ENCODE data around the gene G3BP1.

DNA sequence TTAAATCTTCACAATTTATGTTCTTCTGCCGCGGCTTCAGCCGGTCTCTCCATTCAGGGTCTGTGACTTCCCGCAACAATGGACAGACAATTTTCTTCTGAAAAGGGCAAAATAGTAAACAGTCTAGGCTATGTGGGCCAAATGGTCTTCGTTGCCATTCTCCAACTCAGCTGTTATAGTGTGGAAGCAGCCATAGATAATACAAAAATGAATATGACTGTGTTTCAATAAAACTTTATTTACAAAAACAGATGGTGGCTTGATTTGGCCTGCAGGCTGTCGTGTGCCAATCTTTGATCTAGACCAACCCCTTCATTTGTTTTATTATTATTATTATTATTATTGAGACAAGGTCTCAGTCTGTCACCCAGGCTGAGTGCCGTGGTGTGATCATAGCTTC, 41.4 kb upstream of the G3BP1 start:
- TF ChIP-seq, protein P1, sequence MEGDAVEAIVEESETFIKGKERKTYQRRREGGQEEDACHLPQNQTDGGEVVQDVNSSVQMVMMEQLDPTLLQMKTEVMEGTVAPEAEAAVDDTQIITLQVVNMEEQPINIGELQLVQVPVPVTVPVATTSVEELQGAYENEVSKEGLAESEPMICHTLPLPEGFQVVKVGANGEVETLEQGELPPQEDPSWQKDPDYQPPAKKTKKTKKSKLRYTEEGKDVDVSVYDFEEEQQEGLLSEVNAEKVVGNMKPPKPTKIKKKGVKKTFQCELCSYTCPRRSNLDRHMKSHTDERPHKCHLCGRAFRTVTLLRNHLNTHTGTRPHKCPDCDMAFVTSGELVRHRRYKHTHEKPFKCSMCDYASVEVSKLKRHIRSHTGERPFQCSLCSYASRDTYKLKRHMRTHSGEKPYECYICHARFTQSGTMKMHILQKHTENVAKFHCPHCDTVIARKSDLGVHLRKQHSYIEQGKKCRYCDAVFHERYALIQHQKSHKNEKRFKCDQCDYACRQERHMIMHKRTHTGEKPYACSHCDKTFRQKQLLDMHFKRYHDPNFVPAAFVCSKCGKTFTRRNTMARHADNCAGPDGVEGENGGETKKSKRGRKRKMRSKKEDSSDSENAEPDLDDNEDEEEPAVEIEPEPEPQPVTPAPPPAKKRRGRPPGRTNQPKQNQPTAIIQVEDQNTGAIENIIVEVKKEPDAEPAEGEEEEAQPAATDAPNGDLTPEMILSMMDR (IDR thresholded peaks at IDR 0.05; ENCODE audit: low read depth, low read length, poor library complexity, severe bottlenecking): no peak
- no peak for TF ChIP-seq EZH2phosphoT487 (IDR thresholded peaks at IDR 0.05; ENCODE audit: borderline replicate concordance, low read length)

All from DOHH2 (cell line).